Testis (tissue), 3 donors: ENCODE measurements around the gene LRMDA. TPM values are rescaled to one million over a fixed set of nuclear protein-coding genes. Genes with fewer than 3 reads are reported as not detected.

Experiments
- DNase-seq: peaks from one replicate; pipeline ENCODE4 v3.0.0-alpha.2; 2019
- H3K27ac ChIP-seq, 2 donors: fragments of 200-600 bp; sonication (generic); one replicate each; pipeline ENCODE4 v1.5.1; 2019
- H3K27me3 ChIP-seq: fragments of 200-600 bp; sonication (generic); one replicate; pipeline ENCODE4 v1.5.1; 2019
- H3K36me3 ChIP-seq: fragments of 200-600 bp; sonication (generic); one replicate; pipeline ENCODE4 v1.5.1; 2017; ENCODE audit warnings: low read depth; ENCODE audit errors: missing control alignments
- H3K4me1 ChIP-seq: fragments of 200-600 bp; sonication (generic); one replicate; pipeline ENCODE4 v1.5.1; 2019
- H3K4me3 ChIP-seq, 2 donors: fragments of 200-600 bp; sonication (generic); one replicate each; pipeline ENCODE4 v1.5.1; 2017 to 2019
- H3K9me3 ChIP-seq: fragments of 200-600 bp; sonication (generic); one replicate; pipeline ENCODE4 v1.5.1; 2017
- CTCF ChIP-seq, 3 experiments: fragments of 450-650 bp in 2 of 3; fragments of 200-600 bp in 1 of 3; sonication (generic) in 1 of 3; IDR thresholded peaks; one replicate each; pipeline ENCODE4 v1.5.1; 2016 to 2019; ENCODE audit warnings: antibody characterized with exemption in 3 of 3, mild to moderate bottlenecking in 2 of 3, moderate library complexity in 1 of 3
- POLR2A ChIP-seq: fragments of 450-650 bp; IDR thresholded peaks from one replicate; pipeline ENCODE4 v1.6.1; 2017; ENCODE audit warnings: antibody characterized with exemption, mild to moderate bottlenecking, moderate library complexity
- WGBS, 2 donors: methylation state at CpG; one replicate each; pipeline ENCODE4 v1.1.5; 2018; 5-methylcytosine and 5-hydroxymethylcytosine counted together
- intact Hi-C: fragments of 100-400 bp; cut with DNase I; formaldehyde crosslinking; loops from one replicate; pipeline ENCODE4 v1.15.1; 2023; ENCODE audit warnings: low total_unique reads
- polyA plus RNA-seq: library from polyadenylated mRNA; stranded (reverse); fragments of 350-450 nt; fragmentation: Illumina TruSeq; extraction: RNeasy Lipid Tissue Mini Kit (QIAGEN cat#74804); gene quantifications from one replicate; pipeline ENCODE4 v1.2.3, GENCODE V29; 2014; ENCODE audit warnings: low read depth, low replicate concordance; ENCODE audit not compliant: insufficient read depth
- total RNA-seq, 2 donors: library from RNA; depleted of rRNA; stranded (reverse); fragments of >200 nt; gene quantifications; one replicate each; pipeline ENCODE4 v1.2.3, GENCODE V29; 2016

LRMDA gene
- total and polyA plus RNA-seq, 3 donors from 2014 or later: 7.6 to 13.8 (median 10.6) TPM

- intact Hi-C loops: no loop called here
- TF ChIP-seq POLR2A (no peak), CTCF (IDR thresholded peaks at IDR 0.05) (no peak)
- no peak for DNase-seq
Observed at GRCh38 chr10:76347832-76348231, 916.4 kb downstream of the LRMDA start.

DNA sequence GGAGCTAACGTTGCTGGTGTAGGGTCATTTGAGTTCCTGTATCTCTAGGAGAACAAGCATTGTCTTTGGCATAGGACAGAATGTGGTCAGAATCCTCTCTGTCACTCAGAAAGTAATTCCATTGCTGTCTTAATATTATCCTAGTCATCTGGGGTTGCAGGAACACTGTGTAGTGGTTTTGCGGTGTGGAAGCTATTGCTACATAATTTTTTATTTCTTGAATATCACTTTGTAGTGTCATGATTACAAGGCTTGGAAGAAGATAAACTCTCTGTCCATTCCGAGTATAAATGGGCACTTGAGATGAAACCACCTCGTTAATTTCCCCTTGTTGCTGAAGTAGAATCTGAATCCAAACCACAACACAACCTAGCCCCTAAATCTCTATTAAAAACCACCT lies 919.2 kb downstream of the LRMDA start:
- TF ChIP-seq POLR2A (no peak), CTCF (IDR thresholded peaks at IDR 0.05) (no peak)
- intact Hi-C loops: no loop called here
- no peak for DNase-seq
- Histone ChIP-seq H3K27me3 (no peaks in the 10 kb centered on the region), H3K27ac (no peak overlapping the region), H3K9me3 (no peaks in the 10 kb centered on the region), H3K36me3 (no peaks in the 10 kb centered on the region), H3K4me3 (no peak overlapping the region), H3K4me1 (no peaks in the 10 kb centered on the region)
- WGBS, 2 donors: 62 to 76% methylated on average over 4 of the region's 4 CpGs

More at GRCh38 chr10:76347832-76348231, 916.4 kb downstream of the LRMDA start:
- H3K27ac ChIP-seq: no peak overlapping the region
- WGBS, 2 donors: 90 to 92% methylated on average over 2 of the region's 2 CpGs
- no peaks in the 10 kb centered on the region for H3K4me1 ChIP-seq
- H3K36me3 ChIP-seq: no peaks in the 10 kb centered on the region
- H3K27me3 ChIP-seq: no peaks in the 10 kb centered on the region
- H3K9me3 ChIP-seq: no peaks in the 10 kb centered on the region
- H3K4me3 ChIP-seq: no peak overlapping the region

DNA sequence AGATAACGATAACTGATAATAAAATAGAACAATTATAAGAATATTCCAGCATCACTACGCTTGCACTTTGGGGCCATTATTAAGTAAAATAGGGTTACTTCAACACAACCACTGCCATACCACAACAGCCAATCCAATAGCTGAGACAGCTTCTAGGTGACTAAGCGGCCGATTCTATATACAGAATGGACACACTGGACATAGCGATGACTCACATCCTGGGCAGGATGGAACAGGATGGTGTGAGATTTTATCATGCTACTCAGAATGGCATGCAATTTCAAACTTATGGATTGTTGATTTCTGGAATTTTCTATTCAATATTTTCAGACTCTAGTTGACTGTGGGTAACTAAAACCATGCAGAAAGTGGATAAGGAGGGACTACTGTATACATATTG lies 920.9 kb downstream of the LRMDA start:
- no peak for DNase-seq
- TF ChIP-seq CTCF (IDR thresholded peaks at IDR 0.05): no peak
- no peak for TF ChIP-seq POLR2A
- no peak overlapping the region for H3K4me3 ChIP-seq
- no peaks in the 10 kb centered on the region for H3K27me3 ChIP-seq
- intact Hi-C loops: no loop called here
- H3K9me3 ChIP-seq: no peaks in the 10 kb centered on the region
- no peaks in the 10 kb centered on the region for H3K36me3 ChIP-seq
- H3K4me1 ChIP-seq: no peaks in the 10 kb centered on the region
- no peak overlapping the region for H3K27ac ChIP-seq
- WGBS, 2 donors: 89 to 95% methylated on average over 5 of the region's 5 CpGs

- Histone ChIP-seq H3K4me3 (no peak overlapping the region), H3K36me3 (no peaks in the 10 kb centered on the region), H3K9me3 (no peaks in the 10 kb centered on the region), H3K4me1 (no peaks in the 10 kb centered on the region), H3K27ac (no peak overlapping the region), H3K27me3 (no peaks in the 10 kb centered on the region)
- DNase-seq: no peak
- intact Hi-C loops: no loop called here
- WGBS, 2 donors: 71 to 82% methylated on average over 6 of the region's 6 CpGs
- TF ChIP-seq POLR2A (no peak), CTCF (IDR thresholded peaks at IDR 0.05) (no peak)
Observed at GRCh38 chr10:76353237-76353851, 921.9 kb downstream of the LRMDA start.

DNA sequence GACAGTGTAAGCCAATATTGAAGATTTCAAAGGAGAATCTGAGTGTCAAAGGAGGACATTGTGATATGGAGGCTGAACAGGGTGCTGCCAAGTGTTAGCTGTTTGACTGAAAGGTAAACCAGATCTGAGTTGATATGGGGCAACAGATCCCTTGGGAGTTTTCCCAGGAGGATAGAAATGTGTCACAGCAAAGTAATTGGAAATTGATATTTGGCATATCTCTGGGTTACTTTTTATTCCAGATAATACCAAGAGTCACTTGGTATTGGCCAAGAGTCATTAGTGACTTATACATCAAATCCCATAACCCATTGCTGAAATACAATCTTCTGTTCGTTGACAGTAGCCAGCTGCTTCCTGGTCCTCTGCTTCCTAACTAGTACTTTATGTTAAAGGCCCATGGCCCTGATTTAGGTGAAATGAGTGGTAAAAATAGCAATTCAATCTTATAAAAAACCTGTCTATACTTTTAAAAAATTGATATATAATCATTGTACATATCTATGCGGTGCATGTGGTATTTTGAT lies 922.9 kb downstream of the LRMDA start:
- H3K4me3 ChIP-seq: no peak overlapping the region
- H3K36me3 ChIP-seq: no peaks in the 10 kb centered on the region
- intact Hi-C loops: no loop called here
- no peaks in the 10 kb centered on the region for H3K27me3 ChIP-seq
- H3K27ac ChIP-seq: no peak overlapping the region
- DNase-seq: no peak
- no peaks in the 10 kb centered on the region for H3K4me1 ChIP-seq
- TF ChIP-seq POLR2A: no peak
- TF ChIP-seq CTCF (IDR thresholded peaks at IDR 0.05): no peak
- no peaks in the 10 kb centered on the region for H3K9me3 ChIP-seq
- WGBS, 2 donors: 90 to 92% methylated on average over 2 of the region's 2 CpGs
